ENCODE measurements around the gene TNFRSF18. TPM values are rescaled to one million over a fixed set of nuclear protein-coding genes. Genes with fewer than 3 reads are reported as not detected.

Gene TNFRSF18
- total and polyA plus RNA-seq, 2 donors (not counting 1 experiment from before 2014, with no cell fraction given): 10.1 to 33.5 TPM

DNA sequence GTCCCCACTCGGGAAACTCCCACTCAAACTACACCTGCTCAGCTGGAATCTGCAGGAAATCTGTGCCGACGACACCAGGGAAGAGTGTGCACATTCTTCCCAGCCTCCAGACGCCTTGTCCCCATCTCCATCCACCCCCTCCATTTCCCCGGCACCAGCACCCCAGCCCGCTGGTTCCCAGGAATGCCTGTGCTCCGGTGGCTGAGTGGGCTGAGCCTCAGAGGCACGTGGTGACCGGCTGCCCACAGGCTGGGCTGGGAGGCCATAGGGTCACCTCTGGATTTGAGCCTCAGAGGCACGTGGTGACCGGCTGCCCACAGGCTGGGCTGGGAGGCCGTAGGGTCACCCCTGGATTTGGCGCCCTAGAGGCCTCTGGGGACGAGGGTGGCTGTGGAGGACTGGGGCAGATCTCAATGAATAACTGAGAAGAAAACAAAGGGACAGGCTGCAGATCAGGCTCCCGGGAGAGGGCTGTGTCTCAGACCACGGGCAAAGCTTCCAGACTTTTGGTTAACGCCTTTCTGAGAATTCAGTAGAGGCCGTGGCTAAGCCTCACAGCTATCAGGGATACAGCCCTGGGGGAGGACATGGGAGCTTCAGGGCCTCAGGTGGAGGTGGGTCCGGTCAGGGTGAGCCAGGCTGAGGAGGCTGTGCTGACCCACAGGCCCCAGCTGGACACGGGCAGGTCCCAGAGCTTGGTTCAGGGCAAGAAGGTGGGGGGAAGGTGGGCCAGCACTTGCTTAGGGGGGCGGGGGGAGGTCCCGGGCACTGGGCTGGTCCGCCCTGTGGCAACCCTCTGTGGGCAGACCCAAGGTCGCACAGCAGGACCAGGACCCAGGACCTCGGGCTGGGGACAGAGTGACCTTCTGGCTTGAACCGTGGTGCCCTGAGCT, 50.0 kb downstream of the TNFRSF18 start:
- ATAC-seq (ENCODE audit: low read depth): no peak
- Histone ChIP-seq H4K20me1 (ENCODE audit: control insufficient read depth, insufficient read depth, low read length, poor library complexity, severe bottlenecking) (no peaks in the 10 kb centered on the region), H3K4me3 (ENCODE audit: control extremely low read depth in 1 of 5, extremely low read depth in 1 of 5, insufficient read depth in 1 of 5, low read depth in 2 of 5, low read length in 4 of 5) (no peak overlapping the region), H3K27me3 (replicated peaks in 1 of 4; ENCODE audit: control extremely low read depth in 1 of 4, control insufficient read depth in 3 of 4, insufficient read depth in 4 of 4, low read length in 3 of 4) (no peaks in the 10 kb centered on the region), H3K9ac (ENCODE audit: low read length) (no peak overlapping the region), H2AFZ (ENCODE audit: insufficient read depth, low read depth, low read length, poor library complexity, severe bottlenecking) (no peak overlapping the region), H3K9me3 (ENCODE audit: control extremely low read depth in 1 of 3, control insufficient read depth in 2 of 3, insufficient read depth in 1 of 3, low read length in 2 of 3) (peaks cover 0 to 37% (median 0%) of the 10 kb centered on the region in 3 donors), H3K4me2 (replicated peaks; ENCODE audit: low read depth, low read length, poor library complexity, severe bottlenecking) (no peak overlapping the region), H3K79me2 (ENCODE audit: control insufficient read depth, insufficient read depth, low read length) (no peaks in the 10 kb centered on the region), H3K27ac (ENCODE audit: low read length in 2 of 2) (no peak overlapping the region), H3K4me1 (ENCODE audit: control insufficient read depth in 2 of 2, insufficient read depth in 2 of 2, low read length in 2 of 2) (peaks cover 8 to 23% of the 10 kb centered on the region in 2 donors), H3K36me3 (replicated peaks in 1 of 2; ENCODE audit: control extremely low read depth in 1 of 2, control insufficient read depth in 1 of 2, extremely low read depth in 1 of 2, insufficient read depth in 2 of 2, low read length in 1 of 2) (no peaks in the 10 kb centered on the region)
- ChIA-PET POLR2A (interaction anchor here (1.3 to 3.7 kb wide), 6 partner anchors 10 to 34 kb away, joined by 3 to 18 read pairs (median 6); no protein-coding TSS in a partner anchor), CTCF (interaction anchor here (3.0 kb wide), 1 partner anchor 34 kb away, joined by 14 read pairs; no protein-coding TSS in a partner anchor)
- H3K4me1 Mint-ChIP-seq: peaks cover 5% of the 10 kb centered on the region
- no peak for DNase-seq
- H3K27me3 Mint-ChIP-seq: no peaks in the 10 kb centered on the region
- intact Hi-C loops (cut with micrococcal nuclease): loop anchor here (5.0 kb wide), 1 partner anchor 51 kb away; the partner anchor contains the start of gene TNFRSF18
- peak overlapping the region; percentile 88 for H3K27ac Mint-ChIP-seq
- peaks cover 6% of the 10 kb centered on the region for H3K9me3 Mint-ChIP-seq (ENCODE audit: insufficient read depth)
- TF ChIP-seq, protein P1, sequence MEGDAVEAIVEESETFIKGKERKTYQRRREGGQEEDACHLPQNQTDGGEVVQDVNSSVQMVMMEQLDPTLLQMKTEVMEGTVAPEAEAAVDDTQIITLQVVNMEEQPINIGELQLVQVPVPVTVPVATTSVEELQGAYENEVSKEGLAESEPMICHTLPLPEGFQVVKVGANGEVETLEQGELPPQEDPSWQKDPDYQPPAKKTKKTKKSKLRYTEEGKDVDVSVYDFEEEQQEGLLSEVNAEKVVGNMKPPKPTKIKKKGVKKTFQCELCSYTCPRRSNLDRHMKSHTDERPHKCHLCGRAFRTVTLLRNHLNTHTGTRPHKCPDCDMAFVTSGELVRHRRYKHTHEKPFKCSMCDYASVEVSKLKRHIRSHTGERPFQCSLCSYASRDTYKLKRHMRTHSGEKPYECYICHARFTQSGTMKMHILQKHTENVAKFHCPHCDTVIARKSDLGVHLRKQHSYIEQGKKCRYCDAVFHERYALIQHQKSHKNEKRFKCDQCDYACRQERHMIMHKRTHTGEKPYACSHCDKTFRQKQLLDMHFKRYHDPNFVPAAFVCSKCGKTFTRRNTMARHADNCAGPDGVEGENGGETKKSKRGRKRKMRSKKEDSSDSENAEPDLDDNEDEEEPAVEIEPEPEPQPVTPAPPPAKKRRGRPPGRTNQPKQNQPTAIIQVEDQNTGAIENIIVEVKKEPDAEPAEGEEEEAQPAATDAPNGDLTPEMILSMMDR (IDR thresholded peaks at IDR 0.05): no peak
- TF ChIP-seq EZH2 (IDR thresholded peaks at IDR 0.05; ENCODE audit: borderline replicate concordance, insufficient read depth, low read depth, low read length, poor library complexity, severe bottlenecking): no peak
- peak overlapping the region; percentile 82 for H3K4me3 Mint-ChIP-seq
- whole genome bisulfite sequencing (ENCODE audit: insufficient coverage): 93% methylated on average over 25 of the region's 26 CpGs

- DNase-seq: no peak
- H3K27me3 Mint-ChIP-seq: no peaks in the 10 kb centered on the region
- H3K4me1 Mint-ChIP-seq: peaks cover 5% of the 10 kb centered on the region
- no peaks in the 10 kb centered on the region for H3K27me3 ChIP-seq (replicated peaks in 1 of 4; ENCODE audit: control extremely low read depth in 1 of 4, control insufficient read depth in 3 of 4, insufficient read depth in 4 of 4, low read length in 3 of 4)
- H3K27ac Mint-ChIP-seq: no peak overlapping the region
- H3K4me3 Mint-ChIP-seq: peak overlapping the region; percentile 68
- TF ChIP-seq, protein P1 (IDR thresholded peaks at IDR 0.05): no peak
- TF ChIP-seq EZH2 (IDR thresholded peaks at IDR 0.05; ENCODE audit: borderline replicate concordance, insufficient read depth, low read depth, low read length, poor library complexity, severe bottlenecking): no peak
- H4K20me1 ChIP-seq (ENCODE audit: control insufficient read depth, insufficient read depth, low read length, poor library complexity, severe bottlenecking): no peaks in the 10 kb centered on the region
- no peaks in the 10 kb centered on the region for H3K79me2 ChIP-seq (ENCODE audit: control insufficient read depth, insufficient read depth, low read length)
- no peak overlapping the region for H3K4me3 ChIP-seq (ENCODE audit: control extremely low read depth in 1 of 5, extremely low read depth in 1 of 5, insufficient read depth in 1 of 5, low read depth in 2 of 5, low read length in 4 of 5)
- no peaks in the 10 kb centered on the region for H3K36me3 ChIP-seq (replicated peaks in 1 of 2; ENCODE audit: control extremely low read depth in 1 of 2, control insufficient read depth in 1 of 2, extremely low read depth in 1 of 2, insufficient read depth in 2 of 2, low read length in 1 of 2)
- ATAC-seq (ENCODE audit: low read depth): no peak
- ChIA-PET POLR2A (no interaction called here), CTCF (interaction anchor here (0.7 kb wide), 1 partner anchor 33 kb away, joined by 3 read pairs; no protein-coding TSS in a partner anchor)
- H3K9me3 ChIP-seq (ENCODE audit: control extremely low read depth in 1 of 3, control insufficient read depth in 2 of 3, insufficient read depth in 1 of 3, low read length in 2 of 3): peaks cover 0 to 34% (median 0%) of the 10 kb centered on the region in 3 donors
- no peak overlapping the region for H2AFZ ChIP-seq (ENCODE audit: insufficient read depth, low read depth, low read length, poor library complexity, severe bottlenecking)
- intact Hi-C loops (cut with micrococcal nuclease): loop anchor here (5.0 kb wide), 1 partner anchor 52 kb away; the partner anchor contains the start of gene TNFRSF18
- H3K4me2 ChIP-seq (replicated peaks; ENCODE audit: low read depth, low read length, poor library complexity, severe bottlenecking): no peak overlapping the region
- H3K9me3 Mint-ChIP-seq (ENCODE audit: insufficient read depth): peaks cover 6% of the 10 kb centered on the region
- H3K27ac ChIP-seq (ENCODE audit: low read length in 2 of 2): no peak overlapping the region
- whole genome bisulfite sequencing (ENCODE audit: insufficient coverage): 97% methylated on average over 9 of the region's 10 CpGs
- peaks cover 8 to 23% of the 10 kb centered on the region in 2 donors for H3K4me1 ChIP-seq (ENCODE audit: control insufficient read depth in 2 of 2, insufficient read depth in 2 of 2, low read length in 2 of 2)
- no peak overlapping the region for H3K9ac ChIP-seq (ENCODE audit: low read length)
Observed at GRCh38 chr1:1155258-1155657, 51.1 kb downstream of the TNFRSF18 start.
